Measurements from ENCODE around the gene CHID1.
A peak's percentile ranks its signal among the peaks of the same experiment; 100 is the strongest.

CHID1 gene

DNA sequence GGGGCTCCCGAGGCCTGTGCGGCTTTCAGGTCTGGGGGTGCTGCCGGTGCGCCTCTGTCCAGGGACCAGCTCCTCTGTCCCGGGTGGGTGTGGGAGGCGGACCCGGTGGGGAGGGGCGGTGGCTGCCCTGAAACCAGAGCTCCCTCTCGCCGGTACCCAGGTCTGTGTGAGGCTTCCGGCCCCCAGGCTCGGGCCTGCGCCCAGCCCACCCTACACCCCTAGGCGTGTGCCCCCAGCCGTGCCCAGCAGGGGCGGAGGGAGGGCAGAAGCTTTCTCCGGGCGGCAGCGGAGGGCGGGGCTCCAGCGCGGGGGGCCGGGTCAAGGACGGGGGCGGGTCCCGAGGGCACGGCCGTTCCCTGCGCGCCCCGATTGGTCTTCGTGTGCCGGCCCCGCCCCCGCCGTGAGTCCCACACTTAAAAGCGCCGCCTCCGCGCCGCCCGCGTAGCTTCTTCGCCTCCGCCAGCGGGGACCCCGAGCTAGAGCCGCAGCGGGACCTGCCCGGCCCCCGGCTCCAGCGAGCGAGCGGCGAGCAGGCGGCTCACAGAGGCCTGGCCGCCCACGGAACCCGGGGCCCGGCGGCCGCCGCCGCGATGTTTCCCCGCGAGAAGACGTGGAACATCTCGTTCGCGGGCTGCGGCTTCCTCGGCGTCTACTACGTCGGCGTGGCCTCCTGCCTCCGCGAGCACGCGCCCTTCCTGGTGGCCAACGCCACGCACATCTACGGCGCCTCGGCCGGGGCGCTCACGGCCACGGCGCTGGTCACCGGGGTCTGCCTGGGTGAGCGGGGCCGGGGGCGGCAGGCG is 91.3 kb downstream of the CHID1 start:
- DNase-seq: peak; percentile 97
- no peaks in the 10 kb centered on the region for H3K9me3 Mint-ChIP-seq
- peaks cover 6% of the 10 kb centered on the region for H3K36me3 Mint-ChIP-seq (ENCODE audit: low read depth)
- no peak overlapping the region for H3K27ac Mint-ChIP-seq
- peaks cover 3% of the 10 kb centered on the region for H3K27me3 Mint-ChIP-seq (ENCODE audit: low read depth, poor library complexity)
- peaks cover 9% of the 10 kb centered on the region for H3K4me1 Mint-ChIP-seq
- TF ChIP-seq, protein P1, sequence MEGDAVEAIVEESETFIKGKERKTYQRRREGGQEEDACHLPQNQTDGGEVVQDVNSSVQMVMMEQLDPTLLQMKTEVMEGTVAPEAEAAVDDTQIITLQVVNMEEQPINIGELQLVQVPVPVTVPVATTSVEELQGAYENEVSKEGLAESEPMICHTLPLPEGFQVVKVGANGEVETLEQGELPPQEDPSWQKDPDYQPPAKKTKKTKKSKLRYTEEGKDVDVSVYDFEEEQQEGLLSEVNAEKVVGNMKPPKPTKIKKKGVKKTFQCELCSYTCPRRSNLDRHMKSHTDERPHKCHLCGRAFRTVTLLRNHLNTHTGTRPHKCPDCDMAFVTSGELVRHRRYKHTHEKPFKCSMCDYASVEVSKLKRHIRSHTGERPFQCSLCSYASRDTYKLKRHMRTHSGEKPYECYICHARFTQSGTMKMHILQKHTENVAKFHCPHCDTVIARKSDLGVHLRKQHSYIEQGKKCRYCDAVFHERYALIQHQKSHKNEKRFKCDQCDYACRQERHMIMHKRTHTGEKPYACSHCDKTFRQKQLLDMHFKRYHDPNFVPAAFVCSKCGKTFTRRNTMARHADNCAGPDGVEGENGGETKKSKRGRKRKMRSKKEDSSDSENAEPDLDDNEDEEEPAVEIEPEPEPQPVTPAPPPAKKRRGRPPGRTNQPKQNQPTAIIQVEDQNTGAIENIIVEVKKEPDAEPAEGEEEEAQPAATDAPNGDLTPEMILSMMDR (IDR thresholded peaks at IDR 0.05): no peak
- H3K4me3 Mint-ChIP-seq: peak overlapping the region; percentile 84

DNA sequence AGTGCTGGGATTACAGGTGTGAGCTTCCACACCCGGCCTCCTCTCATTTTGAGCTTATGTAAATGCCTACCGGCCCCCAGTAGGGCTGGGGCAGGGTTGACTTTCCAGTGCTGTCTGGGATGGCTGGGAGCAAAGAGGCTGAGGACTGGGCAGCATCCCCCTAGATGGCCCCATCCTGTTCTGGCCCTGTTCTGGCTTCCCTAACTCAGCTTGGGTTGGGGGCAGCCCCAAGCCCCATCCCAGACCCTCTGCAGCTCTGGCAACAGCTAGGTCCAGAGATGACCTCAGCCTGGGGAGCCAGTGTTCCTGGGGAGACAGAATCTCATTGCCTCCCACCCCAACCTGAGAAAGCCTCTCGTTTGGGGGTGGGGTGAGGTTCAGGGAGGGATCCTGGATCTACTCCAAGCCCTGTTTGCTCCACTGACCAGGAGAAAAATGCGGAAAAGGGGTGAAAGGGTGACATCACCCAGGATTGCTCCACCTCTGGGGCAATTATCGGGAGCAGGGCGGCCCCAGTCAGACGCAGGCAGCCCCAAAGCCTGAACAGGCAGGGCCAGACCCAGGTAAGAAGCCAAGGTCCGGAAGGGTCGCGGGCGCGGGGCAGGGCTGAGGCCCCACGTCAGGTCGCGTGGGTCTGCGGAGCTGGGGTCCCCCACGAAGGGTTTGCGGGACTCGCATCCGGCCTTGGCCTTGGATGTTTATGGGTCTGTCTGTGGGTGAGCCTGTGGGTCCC is 92.0 kb downstream of the CHID1 start, which contains the start of gene PNPLA2:
Gene PNPLA2 (plus strand): TSS at position 519 of the 733 bp plus-strand sequence. CDS start 805 bp downstream, outside the sequence.
- Mint-ChIP-seq H3K27me3 (ENCODE audit: low read depth, poor library complexity) (peaks cover 3% of the 10 kb centered on the region), H3K9me3 (no peaks in the 10 kb centered on the region), H3K27ac (peak within 1 kb of the TSS; percentile 76), H3K4me1 (peaks cover 9% of the 10 kb centered on the region), H3K36me3 (ENCODE audit: low read depth) (peaks cover 11% of the 10 kb centered on the region), H3K4me3 (peak within 1 kb of the TSS; percentile 84)
- TF ChIP-seq, protein P1 (IDR thresholded peaks at IDR 0.05): no peak
- no peak for DNase-seq
